ENCODE results near the gene POLR3B. TPM values are rescaled to one million over a fixed set of nuclear protein-coding genes. Genes with fewer than 3 reads are reported as not detected.

Gene POLR3B
- total RNA-seq, 4 donors from 2014 or later: 5.1 to 10.7 (median 7.4) TPM

DNA sequence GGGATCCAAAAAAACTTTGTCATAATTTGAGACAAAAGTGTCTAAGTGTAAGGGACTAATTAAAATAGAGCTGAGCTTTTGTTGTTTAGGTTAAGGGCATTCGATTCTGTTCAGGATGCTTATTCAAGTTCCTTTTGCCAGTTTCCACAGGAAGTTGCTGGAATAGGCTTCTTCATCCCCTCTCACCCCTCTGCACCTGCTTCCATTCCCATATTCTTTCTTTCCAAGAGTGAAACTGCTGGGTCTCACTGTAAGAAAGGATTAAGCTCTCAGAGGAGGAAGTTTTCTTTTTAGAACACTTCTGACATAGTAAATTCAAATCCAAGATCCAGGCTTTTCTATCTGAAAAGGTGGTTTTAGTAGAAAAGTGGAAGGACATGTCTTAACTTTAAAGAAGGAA, 61.4 kb downstream of the POLR3B start:
- no peak for TF ChIP-seq POLR2A (IDR thresholded peaks at IDR 0.05)
- TF ChIP-seq, protein P1, sequence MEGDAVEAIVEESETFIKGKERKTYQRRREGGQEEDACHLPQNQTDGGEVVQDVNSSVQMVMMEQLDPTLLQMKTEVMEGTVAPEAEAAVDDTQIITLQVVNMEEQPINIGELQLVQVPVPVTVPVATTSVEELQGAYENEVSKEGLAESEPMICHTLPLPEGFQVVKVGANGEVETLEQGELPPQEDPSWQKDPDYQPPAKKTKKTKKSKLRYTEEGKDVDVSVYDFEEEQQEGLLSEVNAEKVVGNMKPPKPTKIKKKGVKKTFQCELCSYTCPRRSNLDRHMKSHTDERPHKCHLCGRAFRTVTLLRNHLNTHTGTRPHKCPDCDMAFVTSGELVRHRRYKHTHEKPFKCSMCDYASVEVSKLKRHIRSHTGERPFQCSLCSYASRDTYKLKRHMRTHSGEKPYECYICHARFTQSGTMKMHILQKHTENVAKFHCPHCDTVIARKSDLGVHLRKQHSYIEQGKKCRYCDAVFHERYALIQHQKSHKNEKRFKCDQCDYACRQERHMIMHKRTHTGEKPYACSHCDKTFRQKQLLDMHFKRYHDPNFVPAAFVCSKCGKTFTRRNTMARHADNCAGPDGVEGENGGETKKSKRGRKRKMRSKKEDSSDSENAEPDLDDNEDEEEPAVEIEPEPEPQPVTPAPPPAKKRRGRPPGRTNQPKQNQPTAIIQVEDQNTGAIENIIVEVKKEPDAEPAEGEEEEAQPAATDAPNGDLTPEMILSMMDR (IDR thresholded peaks at IDR 0.05): no peak
- Histone ChIP-seq H3K27ac (no peak overlapping the region), H3K9me3 (no peaks in the 10 kb centered on the region), H3K27me3 (no peaks in the 10 kb centered on the region), H3K36me3 (no peaks in the 10 kb centered on the region), H3K4me3 (no peak overlapping the region), H3K4me1 (no peaks in the 10 kb centered on the region)
- no peak for DNase-seq

DNA sequence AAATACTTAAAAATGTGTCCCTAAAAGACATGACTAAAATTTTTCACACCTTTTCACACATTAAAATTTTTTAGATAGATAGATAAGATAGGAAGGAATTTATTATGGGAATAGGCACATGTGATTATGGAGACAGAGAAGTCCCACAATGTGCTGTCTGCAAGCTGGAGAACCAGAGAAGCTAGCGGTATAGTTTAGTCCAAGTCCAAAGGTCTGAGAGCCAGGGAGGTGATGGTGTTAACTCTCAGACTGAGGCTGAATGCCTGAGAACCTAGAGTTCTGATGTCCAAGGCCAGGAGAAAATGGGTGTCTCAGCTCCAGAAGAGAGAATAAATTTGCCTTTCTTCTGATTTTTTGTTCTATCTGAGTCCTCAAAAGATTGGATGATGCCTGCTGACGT, 65.7 kb downstream of the POLR3B start:
- TF ChIP-seq, protein P1 (IDR thresholded peaks at IDR 0.05): no peak
- TF ChIP-seq POLR2A (IDR thresholded peaks at IDR 0.05): no peak
- Histone ChIP-seq H3K27me3 (no peaks in the 10 kb centered on the region), H3K36me3 (no peaks in the 10 kb centered on the region), H3K4me3 (no peak overlapping the region), H3K9me3 (no peaks in the 10 kb centered on the region), H3K27ac (no peak overlapping the region), H3K4me1 (no peaks in the 10 kb centered on the region)
- DNase-seq: no peak

DNA sequence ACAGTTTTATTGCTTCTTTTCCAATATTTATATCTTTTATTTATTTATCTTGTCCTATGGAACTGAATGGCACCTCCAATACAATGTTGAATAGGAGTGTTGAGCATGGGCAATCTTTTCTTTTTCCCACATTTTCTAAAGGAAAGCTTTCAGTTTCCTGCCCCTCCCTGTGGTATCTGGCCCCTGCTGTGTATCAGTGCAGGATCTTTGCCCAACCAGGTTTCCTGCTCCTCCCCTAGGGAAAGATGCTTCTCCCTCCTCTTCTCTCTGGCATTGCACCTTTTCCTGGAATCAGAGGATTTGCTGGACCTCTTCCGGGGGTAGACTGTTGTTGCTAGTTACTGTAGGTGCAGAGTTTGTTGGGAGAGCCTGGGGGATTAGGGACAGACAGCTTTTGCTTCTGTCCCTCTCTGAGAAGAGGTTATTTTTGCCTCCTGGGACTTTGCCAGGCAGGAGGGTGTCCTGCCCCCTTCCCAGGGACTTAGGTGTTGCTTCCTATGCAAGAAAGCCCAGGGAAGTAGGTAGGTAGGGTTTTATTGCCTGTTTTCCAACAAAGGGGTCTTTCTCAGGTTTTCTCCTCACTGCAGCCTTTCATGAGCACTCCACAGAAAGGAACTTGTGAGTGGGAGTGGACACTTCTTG, 67.6 kb downstream of the POLR3B start:
- H3K4me3 ChIP-seq: no peak overlapping the region
- H3K27me3 ChIP-seq: no peaks in the 10 kb centered on the region
- H3K4me1 ChIP-seq: no peaks in the 10 kb centered on the region
- no peaks in the 10 kb centered on the region for H3K36me3 ChIP-seq
- no peak for DNase-seq
- no peaks in the 10 kb centered on the region for H3K9me3 ChIP-seq
- TF ChIP-seq, protein P1 (IDR thresholded peaks at IDR 0.05): no peak
- no peak for TF ChIP-seq POLR2A (IDR thresholded peaks at IDR 0.05)
- no peak overlapping the region for H3K27ac ChIP-seq

DNA sequence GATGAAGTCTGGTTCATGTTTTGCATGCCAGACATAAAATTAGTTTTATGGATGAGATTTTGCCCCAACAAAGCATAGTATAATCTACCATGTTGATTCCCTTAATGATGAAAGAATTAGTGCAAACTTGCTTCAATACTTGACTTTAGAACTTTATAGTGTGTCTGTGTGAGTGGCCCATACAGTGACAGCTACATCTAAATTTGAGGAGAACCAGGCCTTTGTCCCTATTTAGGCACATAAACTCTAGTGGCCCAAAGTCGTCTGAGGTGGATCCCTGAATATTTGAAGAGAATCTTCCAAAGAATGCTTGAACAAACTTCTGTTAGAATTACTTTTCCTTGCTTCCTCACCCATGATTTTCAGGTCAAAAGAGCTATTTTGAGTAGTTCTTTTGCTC, 70.4 kb downstream of the POLR3B start:
- H3K4me3 ChIP-seq: no peak overlapping the region
- DNase-seq: no peak
- no peaks in the 10 kb centered on the region for H3K4me1 ChIP-seq
- H3K36me3 ChIP-seq: no peaks in the 10 kb centered on the region
- no peaks in the 10 kb centered on the region for H3K27me3 ChIP-seq
- no peak for TF ChIP-seq POLR2A (IDR thresholded peaks at IDR 0.05)
- TF ChIP-seq, protein P1 (IDR thresholded peaks at IDR 0.05): no peak
- H3K27ac ChIP-seq: no peak overlapping the region
- H3K9me3 ChIP-seq: no peaks in the 10 kb centered on the region

DNA sequence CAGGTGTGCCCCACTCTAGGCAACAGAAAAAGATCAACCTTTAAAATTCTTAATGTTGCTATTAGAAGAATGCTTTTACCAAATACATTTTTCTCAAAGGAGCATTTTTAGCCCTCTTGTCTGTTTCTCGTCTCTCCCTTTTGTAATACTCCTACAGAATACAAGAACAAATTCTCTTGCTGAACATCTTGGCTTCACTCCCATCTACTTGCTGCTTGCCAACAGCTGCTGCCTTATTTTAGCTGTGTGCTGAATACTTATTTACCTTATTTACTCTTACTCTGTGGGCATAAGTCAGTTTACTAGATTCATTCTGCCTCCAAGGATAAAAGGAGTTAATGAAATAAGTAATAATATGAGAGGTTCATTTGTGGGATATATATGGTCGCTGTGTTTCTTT, 70.8 kb downstream of the POLR3B start:
- no peak overlapping the region for H3K27ac ChIP-seq
- TF ChIP-seq POLR2A (IDR thresholded peaks at IDR 0.05): no peak
- TF ChIP-seq, protein P1 (IDR thresholded peaks at IDR 0.05): no peak
- DNase-seq: no peak

More for the DNA sequence above, 70.8 kb downstream of the POLR3B start:
- Histone ChIP-seq H3K4me1 (no peaks in the 10 kb centered on the region), H3K27me3 (no peaks in the 10 kb centered on the region), H3K36me3 (no peaks in the 10 kb centered on the region), H3K4me3 (no peak overlapping the region), H3K9me3 (no peaks in the 10 kb centered on the region)
